Limb (tissue), 2 donors: Measurements from ENCODE around the gene EHBP1.
A peak's percentile ranks its signal among the peaks of the same experiment; 100 is the strongest.
"Not testable (repeated sequence)": the region's sequence is repeated elsewhere in the genome, so short reads cannot be mapped to it uniquely, and the experiment has no call there.

Experiments used
- DNase-seq, 2 donors: peaks; one replicate each; pipeline ENCODE4 v3.0.0-alpha.2; 2016; ENCODE audit errors: extremely low spot score in 2 of 2

Gene EHBP1

DNA sequence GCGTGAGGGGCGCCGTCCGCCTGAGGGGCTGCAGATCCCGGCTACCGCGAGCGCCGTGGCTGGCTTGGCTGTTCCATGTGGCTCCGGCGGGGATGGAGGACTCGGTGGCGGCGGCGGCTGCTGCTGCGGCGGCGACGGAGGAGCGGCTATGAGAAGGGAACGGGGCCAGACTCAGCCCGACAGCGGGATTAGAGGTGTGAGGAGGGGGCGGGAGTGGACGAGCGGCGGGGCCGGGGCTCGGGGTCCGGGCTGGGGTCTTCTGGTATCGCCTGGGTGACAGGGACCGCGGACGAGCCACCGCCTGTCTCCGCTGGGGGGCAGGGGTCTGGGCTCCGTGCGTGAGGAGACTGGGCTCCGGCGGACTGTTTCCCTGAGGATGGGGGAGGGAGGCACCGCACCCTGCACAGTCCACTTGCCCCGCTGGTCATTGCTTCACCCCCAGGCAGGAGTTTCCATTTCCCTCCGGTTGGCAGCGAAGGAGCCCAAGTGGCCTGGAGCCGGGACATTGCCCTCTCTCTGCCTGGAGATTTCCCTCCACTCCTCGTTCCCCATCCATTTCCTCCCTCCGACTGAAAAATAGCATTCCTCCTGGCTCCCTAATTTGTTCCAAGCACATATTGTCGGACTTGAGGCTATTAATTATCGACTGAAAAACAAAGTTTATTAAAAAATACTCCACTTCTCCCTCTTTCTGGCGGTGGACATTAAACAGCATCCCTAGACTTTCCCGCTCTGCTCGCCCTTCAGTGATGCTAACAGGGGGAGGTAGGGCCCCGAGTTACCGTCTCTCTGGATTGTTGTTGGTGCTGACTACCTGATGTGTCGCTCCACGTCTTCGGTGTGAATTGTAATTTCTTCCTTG lies 577 bp downstream of the EHBP1 start:
- DNase-seq = peak in 1 of 2 donors; percentile 42

GRCh38 chr2:62706721-62707521 lies 1.4 kb downstream of the EHBP1 start:
- DNase-seq = no peak

DNA sequence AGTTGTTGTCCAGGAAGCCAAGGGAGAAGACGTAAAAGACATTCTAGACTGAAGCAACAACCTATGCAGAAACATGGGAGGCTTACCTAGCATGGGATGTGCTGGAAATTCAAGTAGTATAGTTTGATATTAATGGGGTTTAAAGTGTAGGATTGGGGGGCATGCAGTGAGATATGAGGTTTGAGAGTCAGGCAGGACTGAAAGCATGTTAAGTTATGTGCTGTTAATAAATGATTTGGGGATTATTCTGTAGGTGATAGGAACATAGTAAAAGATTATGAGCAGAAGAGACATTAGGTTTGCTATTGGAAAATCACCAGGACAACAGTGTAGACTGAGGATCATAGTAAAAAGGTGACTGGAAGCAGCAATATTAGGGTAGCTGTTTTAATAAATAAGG lies 3.2 kb downstream of the EHBP1 start:
- DNase-seq = no peak

- DNase-seq = no peak
Measured at GRCh38 chr2:62711832-62712494, 6.5 kb downstream of the EHBP1 start.

- not testable (repeated sequence) for DNase-seq
Measured at GRCh38 chr2:62713196-62713595, 7.7 kb downstream of the EHBP1 start.

- no peak for DNase-seq
Measured at GRCh38 chr2:62713837-62714236, 8.3 kb downstream of the EHBP1 start.

DNA sequence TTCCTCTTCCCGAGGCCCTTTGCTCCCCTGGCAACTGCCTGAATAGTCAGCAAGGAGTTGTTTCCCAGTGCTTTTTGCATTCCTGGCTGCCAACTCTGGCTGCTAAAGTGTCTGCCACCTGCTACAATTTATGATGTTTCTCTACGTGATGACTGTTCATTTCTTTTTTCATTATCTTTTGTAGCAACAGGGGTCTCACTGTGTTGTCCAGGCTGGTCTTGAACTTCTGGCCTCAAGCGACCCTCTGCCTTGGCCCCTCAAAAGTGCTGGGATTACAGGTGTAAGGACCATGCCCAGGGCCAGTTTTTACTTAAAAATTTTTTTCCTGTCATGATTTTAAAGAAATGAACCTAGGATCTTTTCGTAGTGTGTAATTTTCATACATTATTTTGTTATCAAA lies 11.3 kb downstream of the EHBP1 start:
- DNase-seq = no peak

DNA sequence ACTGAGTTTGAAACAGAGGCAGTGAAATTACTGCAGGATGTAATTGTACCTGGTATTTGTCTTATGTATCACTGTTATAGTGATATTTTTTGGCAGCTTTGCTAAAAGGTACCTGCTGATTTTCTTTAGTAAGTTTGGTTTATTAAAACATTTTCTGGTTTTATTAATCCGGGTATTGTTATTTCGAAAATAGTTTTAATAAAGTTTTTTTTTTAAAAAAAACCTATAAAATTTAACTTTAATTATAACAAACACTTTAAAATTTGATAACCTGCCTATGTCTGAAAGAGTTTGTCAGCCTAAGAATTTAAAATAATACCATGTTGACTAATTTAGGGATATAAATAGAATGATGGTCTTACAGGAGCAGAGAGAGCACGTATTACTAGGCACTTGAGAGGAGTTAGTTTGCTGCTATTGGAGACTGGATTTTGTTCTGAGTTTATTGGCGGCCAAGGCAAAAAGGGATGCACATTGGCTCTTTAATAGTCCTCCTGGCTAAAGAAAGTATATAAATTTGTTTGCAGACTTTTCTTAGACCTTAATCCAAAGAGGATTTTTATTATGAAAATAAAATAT lies 12.1 kb downstream of the EHBP1 start:
- no peak for DNase-seq

DNA sequence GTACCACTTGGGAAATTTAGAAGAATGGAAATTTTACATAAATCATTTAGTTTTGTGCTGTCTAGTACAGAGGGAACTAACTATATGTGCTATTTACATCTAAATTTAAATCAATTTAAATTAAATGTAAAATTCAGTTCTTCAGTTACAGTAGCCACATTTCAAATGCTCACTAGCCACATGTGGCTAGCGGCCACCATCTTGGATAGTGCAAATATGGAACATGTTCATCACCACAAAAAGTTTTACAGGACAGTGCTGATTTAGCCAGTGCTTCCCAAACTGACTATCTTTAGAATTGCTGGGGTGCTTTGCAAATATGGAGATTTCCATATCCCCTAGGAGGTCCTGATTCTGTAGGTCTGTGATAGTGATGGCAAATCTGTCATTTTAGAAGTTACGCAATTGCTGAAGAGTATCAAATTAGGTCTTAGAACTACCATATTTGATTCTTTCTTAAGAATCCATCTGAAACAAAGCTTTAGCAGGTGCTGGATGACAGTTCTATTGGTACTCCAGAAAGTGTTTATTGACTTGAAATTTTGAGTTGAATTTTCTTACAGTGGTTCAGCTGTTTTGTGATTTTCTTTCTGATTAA lies 12.8 kb downstream of the EHBP1 start:
- no peak for DNase-seq

DNA sequence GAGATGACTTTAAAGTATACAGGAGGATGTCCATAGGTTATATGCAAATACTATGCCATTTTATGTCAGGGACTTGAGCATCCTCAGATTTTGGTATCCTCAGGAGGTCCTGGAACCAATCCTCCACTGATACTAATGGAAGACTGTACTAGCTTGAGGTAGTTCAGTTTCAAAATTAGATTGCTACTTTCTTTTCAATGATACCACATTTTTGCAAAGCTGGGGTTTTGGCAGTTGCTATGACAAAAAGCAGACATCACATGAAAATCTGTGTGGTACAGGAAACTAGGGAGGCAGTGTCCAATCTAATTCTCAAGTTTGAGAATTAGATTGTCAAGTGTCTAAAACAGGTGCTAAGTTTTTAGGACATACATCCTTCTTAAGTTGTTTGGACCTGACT lies 14.2 kb downstream of the EHBP1 start:
- DNase-seq = no peak

- DNase-seq = no peak
Measured at GRCh38 chr2:62722679-62723078, 17.2 kb downstream of the EHBP1 start.

GRCh38 chr2:62723253-62723652 lies 17.7 kb downstream of the EHBP1 start:
- no peak for DNase-seq

- DNase-seq = no peak
Measured at GRCh38 chr2:62724106-62724505, 18.6 kb downstream of the EHBP1 start.

GRCh38 chr2:62724886-62725711 lies 19.6 kb downstream of the EHBP1 start:
- DNase-seq = no peak

- no peak for DNase-seq
Measured at GRCh38 chr2:62725712-62726055, 20.2 kb downstream of the EHBP1 start.

DNA sequence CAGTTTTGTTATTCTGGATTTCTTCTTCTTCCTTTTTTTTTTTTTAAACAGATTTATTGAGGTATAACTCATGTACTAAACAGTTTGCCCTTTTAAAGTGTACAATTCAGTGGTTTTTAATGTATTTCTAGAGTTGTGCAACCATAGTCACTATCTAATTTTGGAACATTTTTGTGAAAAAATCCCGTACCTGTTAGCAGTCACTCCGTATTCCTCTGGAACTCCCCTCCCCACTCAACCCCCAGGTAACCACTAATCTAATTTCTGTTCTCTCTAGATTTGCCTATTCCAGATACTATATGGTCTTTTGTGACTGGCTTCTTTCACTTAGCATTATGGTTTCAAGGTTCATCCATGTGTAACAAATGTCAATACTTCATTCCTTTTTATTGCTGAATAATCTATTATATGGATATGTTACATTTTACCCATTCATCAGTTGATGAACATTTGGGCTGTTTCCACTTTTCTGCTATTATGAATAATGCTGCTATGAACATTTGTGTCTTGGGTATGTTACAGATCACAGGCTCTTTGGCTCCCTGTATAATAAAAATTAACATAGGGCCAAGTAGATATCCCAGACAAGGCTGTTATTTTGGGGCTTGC lies 21.9 kb downstream of the EHBP1 start:
- DNase-seq = no peak

DNA sequence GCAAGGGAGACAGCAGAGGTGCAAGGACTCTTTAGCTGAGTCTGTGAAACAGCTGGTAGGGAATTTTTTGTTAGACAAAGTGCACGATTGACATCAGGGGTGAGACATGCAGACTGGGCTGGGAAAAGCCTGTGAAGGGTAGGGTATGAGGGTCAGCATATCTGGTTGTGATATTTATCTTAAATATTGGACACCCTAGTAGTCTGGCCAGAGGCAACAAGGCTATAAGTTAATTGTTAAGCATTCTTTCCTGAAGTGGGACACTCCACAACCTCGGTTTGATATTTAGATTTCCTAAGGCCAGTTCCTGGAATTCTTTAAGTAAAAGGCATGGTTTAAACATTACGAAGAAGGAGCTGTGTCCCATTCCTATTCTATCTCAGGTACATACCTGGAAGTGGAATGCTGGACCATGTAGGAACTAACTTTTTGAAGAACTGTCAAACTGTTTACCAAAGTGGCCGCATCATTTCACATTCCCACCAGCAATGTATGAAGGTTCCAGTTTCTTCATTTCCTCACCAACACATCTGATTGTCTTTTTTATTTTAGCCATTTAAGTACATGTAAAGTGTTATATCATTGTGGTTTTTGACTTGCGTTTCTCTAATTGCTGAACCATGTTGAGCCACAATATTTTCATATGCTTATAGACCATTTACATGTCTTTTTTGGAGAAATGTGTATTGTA lies 22.5 kb downstream of the EHBP1 start:
- DNase-seq = no peak

GRCh38 chr2:62731275-62731674 lies 25.8 kb downstream of the EHBP1 start:
- no peak for DNase-seq

GRCh38 chr2:62732262-62732777 lies 26.8 kb downstream of the EHBP1 start:
- DNase-seq = no peak
